Right atrium auricular region (tissue), 2 donors: ENCODE measurements around the gene ZNF775. TPM values are rescaled to one million over a fixed set of nuclear protein-coding genes. Genes with fewer than 3 reads are reported as not detected.

ENCODE experiments used
- DNase-seq: peaks from one replicate; pipeline ENCODE4 v3.0.0-alpha.2; 2019; ENCODE audit warnings: low spot score
- H3K27ac ChIP-seq, 2 donors: fragments of 200-600 bp; sonication (generic); 1 replicate in 1 of 2; 2 replicates in 1 of 2; pipeline ENCODE4 v1.5.1; 2016 to 2019
- H3K27me3 ChIP-seq, 2 donors: fragments of 200-600 bp; sonication (generic); one replicate each; pipeline versions ENCODE4 v1.5.1 to v1.6.0; 2017 to 2019
- H3K36me3 ChIP-seq: fragments of 200-600 bp; sonication (generic); one replicate; pipeline ENCODE4 v1.5.1; 2016
- H3K4me1 ChIP-seq, 2 donors: fragments of 200-600 bp; sonication (generic); one replicate each; pipeline versions ENCODE4 v1.5.1 to v1.6.0; 2017 to 2019
- H3K4me3 ChIP-seq, 2 donors: fragments of 200-600 bp; sonication (generic); 1 replicate in 1 of 2; 2 replicates in 1 of 2; pipeline ENCODE4 v1.5.1; 2017 to 2019; ENCODE audit warnings: mild to moderate bottlenecking in 1 of 2, moderate library complexity in 1 of 2
- H3K9me3 ChIP-seq, 2 donors: fragments of 200-600 bp; sonication (generic); one replicate each; pipeline ENCODE4 v1.5.1; 2019
- CTCF ChIP-seq, 2 donors: fragments of 200-600 bp; sonication (generic); IDR thresholded peaks; one replicate each; pipeline ENCODE4 v1.5.1; 2019; ENCODE audit warnings: antibody characterized with exemption in 2 of 2
- total RNA-seq, 2 donors: library from RNA; depleted of rRNA; stranded (reverse); fragments of >200 nt; gene quantifications; one replicate each; pipeline ENCODE4 v1.1.0, GENCODE V29; 2016

Gene ZNF775
- total RNA-seq, 2 donors from 2014 or later, result 4.1 to 6.2 TPM

GRCh38 chr7:150439967-150440366 is 60.8 kb downstream of the ZNF775 start:
- no peak for TF ChIP-seq CTCF (IDR thresholded peaks at IDR 0.05)
- H3K36me3 ChIP-seq, result no peaks in the 10 kb centered on the region
- no peak overlapping the region for H3K27ac ChIP-seq
- H3K27me3 ChIP-seq, result no peaks in the 10 kb centered on the region
- no peak overlapping the region for H3K4me3 ChIP-seq
- H3K4me1 ChIP-seq, result no peaks in the 10 kb centered on the region
- no peak for DNase-seq
- peaks cover 0 to 18% of the 10 kb centered on the region in 2 donors for H3K9me3 ChIP-seq

DNA sequence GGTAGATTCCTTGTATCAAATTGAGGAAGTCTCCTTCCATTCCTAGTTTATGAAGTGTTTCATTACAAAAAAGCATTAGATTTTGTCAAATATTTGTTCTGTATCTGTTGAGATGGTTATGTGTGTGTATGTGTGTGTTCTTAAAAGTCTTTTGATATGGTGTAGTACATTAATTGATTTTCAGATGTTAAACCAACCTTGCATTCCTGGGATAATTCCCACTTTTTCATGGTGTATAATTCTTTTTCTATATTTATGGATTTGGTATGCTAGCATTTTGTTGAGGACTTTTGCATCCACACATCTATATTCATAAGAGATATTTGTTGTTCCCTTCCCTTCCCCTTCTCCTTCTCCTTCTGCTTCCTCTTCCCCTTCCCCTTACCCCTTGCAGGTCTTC is 62.4 kb downstream of the ZNF775 start:
- Histone ChIP-seq H3K4me1 (peaks cover 0 to 5% of the 10 kb centered on the region in 2 donors), H3K4me3 (no peak overlapping the region), H3K27ac (no peak overlapping the region), H3K36me3 (no peaks in the 10 kb centered on the region), H3K9me3 (peaks cover 0 to 18% of the 10 kb centered on the region in 2 donors), H3K27me3 (no peaks in the 10 kb centered on the region)
- no peak for DNase-seq
- TF ChIP-seq CTCF (IDR thresholded peaks at IDR 0.05), result no peak

- no peak for TF ChIP-seq CTCF (IDR thresholded peaks at IDR 0.05)
These were observed 63.7 kb downstream of the ZNF775 start for GRCh38 chr7:150442811-150443210.

DNA sequence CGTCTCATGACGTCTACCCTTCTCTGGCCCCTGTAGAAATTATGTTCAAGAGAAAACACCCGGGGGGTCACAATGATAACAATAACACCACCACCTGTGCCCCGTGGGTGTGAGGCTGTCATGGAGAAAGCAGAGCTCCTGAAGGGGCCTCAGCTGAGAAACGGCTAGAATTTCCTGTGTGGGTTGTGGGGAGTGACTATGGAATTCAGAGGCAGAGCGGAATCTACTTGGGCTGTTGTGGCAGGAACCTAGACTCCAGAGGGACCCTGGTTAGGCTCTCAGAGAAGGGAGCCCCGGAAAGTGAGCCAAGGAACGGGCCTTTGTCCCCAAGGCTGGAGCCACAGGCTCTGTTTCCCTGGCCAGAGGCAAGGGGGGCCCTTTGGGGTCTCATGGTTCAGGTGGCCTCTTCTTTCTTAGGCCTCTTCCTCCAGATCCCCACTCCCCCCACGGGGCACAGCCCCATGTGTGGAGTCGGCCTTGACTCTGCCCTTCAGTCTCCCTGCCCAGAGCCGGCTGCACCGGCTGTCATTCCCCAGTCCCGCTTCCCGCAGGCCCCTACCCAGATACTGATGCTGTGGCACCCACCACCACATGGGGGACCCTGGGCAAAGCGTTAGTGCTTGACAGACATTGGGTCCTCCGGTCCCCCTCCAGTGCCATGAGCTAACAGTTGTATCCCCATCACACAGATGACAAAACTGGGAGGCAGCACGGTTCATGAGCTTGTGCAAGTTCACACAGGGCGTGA is 64.8 kb downstream of the ZNF775 start:
- Histone ChIP-seq H3K36me3 (no peaks in the 10 kb centered on the region), H3K4me3 (no peak overlapping the region), H3K27ac (no peak overlapping the region), H3K4me1 (peaks cover 0 to 18% of the 10 kb centered on the region in 2 donors), H3K9me3 (peaks cover 0 to 18% of the 10 kb centered on the region in 2 donors), H3K27me3 (no peaks in the 10 kb centered on the region)
- TF ChIP-seq CTCF (IDR thresholded peaks at IDR 0.05), result no peak
- DNase-seq, result no peak

More at GRCh38 chr7:150442811-150443210, 63.7 kb downstream of the ZNF775 start:
- H3K4me1 ChIP-seq, result peaks cover 0 to 11% of the 10 kb centered on the region in 2 donors
- H3K27me3 ChIP-seq, result no peaks in the 10 kb centered on the region
- no peaks in the 10 kb centered on the region for H3K36me3 ChIP-seq
- H3K9me3 ChIP-seq, result peaks cover 0 to 18% of the 10 kb centered on the region in 2 donors
- H3K4me3 ChIP-seq, result no peak overlapping the region
- no peak overlapping the region for H3K27ac ChIP-seq
- no peak for DNase-seq

GRCh38 chr7:150444674-150445365 is 65.7 kb downstream of the ZNF775 start:
- no peak overlapping the region for H3K27ac ChIP-seq
- no peaks in the 10 kb centered on the region for H3K36me3 ChIP-seq
- no peaks in the 10 kb centered on the region for H3K27me3 ChIP-seq
- H3K4me3 ChIP-seq, result no peak overlapping the region
- peaks cover 0 to 18% of the 10 kb centered on the region in 2 donors for H3K9me3 ChIP-seq
- DNase-seq, result no peak
- H3K4me1 ChIP-seq, result peaks cover 0 to 25% of the 10 kb centered on the region in 2 donors
- TF ChIP-seq CTCF (IDR thresholded peaks at IDR 0.05), result no peak
